Upper lobe of right lung (tissue), 1 donor: Measurements from ENCODE around the gene FLYWCH1. TPM values are rescaled to one million over a fixed set of nuclear protein-coding genes. Genes with fewer than 3 reads are reported as not detected.

Experiments used
- ATAC-seq: fragments of 200-7000 bp; cut with Tn5 transposase; one replicate; pipeline ENCODE4 v1.9.1; 2020; ENCODE audit warnings: mild to moderate bottlenecking, moderate library complexity
- DNase-seq: peaks from one replicate; pipeline ENCODE4 v3.0.0-alpha.2; 2020
- H3K27ac ChIP-seq: fragments of 200-600 bp; one replicate; pipeline ENCODE4 v1.8.0; 2022
- H3K27me3 ChIP-seq: fragments of 200-600 bp; one replicate; pipeline ENCODE4 v1.8.0; 2022; ENCODE audit warnings: mild to moderate bottlenecking
- H3K36me3 ChIP-seq: fragments of 200-600 bp; one replicate; pipeline ENCODE4 v1.8.0; 2022
- H3K4me1 ChIP-seq: fragments of 200-600 bp; one replicate; pipeline ENCODE4 v1.8.0; 2022
- H3K4me3 ChIP-seq: fragments of 200-600 bp; one replicate; pipeline ENCODE4 v1.8.0; 2022; ENCODE audit warnings: mild to moderate bottlenecking
- H3K9me3 ChIP-seq: fragments of 200-600 bp; one replicate; pipeline ENCODE4 v1.8.0; 2022
- CTCF ChIP-seq: fragments of 200-600 bp; IDR thresholded peaks from one replicate; pipeline ENCODE4 v1.8.0; 2022; ENCODE audit warnings: antibody characterized with exemption
- intact Hi-C: fragments of 100-400 bp; cut with DNase I; formaldehyde crosslinking; loops from one replicate; pipeline ENCODE4 v1.11.0; 2022
- long read RNA-seq: library from polyadenylated mRNA; unstranded; transcript quantifications from one replicate; pipeline ENCODE4 v2.0.0, GENCODE V29; 2021
- total RNA-seq: library from RNA; stranded (reverse); fragmentation: NEBNext Ultra II Directional; extraction: Animal tissue kit (Norgen Biotek cat#: 25700); gene quantifications from one replicate; pipeline ENCODE4 v1.2.1, GENCODE V29; 2021
- donor health status: DM: no; HTN: yes; CAD: no; lungs with severe emphysema.

The FLYWCH1 gene
- 41.3 TPM for total RNA-seq
- long read RNA-seq, full-length matches to known transcripts = 89 of 139 reads
- long read RNA-seq, partial matches to known transcripts = 28 of 139 reads
- long read RNA-seq, other reads (novel, unspliced or antisense) = 22 of 139 reads

DNA sequence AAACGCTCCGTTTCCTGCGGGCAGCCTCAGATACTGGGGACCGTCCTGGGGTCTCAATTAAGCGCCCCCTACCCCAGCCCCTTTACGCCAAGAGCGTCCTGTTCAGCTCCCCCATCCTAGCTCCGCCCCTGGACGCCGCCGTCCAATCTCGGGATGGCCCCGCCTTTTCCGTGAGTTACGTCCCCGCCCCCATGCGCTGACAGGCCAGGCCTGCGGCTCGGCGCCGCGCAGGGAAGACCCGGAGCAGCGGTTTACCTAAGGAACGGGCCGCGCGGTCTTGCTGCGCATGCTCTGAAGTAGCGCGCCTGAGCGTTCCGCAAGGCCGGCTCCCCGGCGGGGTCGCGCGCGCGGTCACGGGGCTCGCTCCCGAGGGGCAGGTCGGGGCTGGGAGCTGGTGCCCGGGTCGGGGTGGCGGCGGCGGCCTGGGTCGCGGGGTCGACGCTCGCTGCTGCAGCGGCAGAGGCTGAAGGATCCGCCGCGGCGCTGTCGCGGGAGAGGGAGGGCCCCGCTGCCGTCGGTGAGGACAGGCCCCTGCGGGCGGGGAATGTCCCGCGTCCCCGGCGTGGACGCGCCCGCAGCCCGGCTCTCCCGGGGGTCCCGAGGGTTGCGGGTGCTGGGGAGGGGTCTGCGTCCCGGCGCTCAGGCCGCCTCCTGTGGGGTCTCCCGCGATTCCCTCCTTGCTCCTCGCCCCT lies at the start of gene FLYWCH1:
Gene FLYWCH1, plus strand, starts transcription at position 294 of the 692 bp plus-strand sequence. CDS start 17,755 bp downstream, outside the sequence.
- Histone ChIP-seq H3K4me1 (peaks cover 11% of the 10 kb centered on the region), H3K27ac (peak within 1 kb of the TSS; percentile 85), H3K27me3 (no peaks in the 10 kb centered on the region), H3K9me3 (no peaks in the 10 kb centered on the region), H3K4me3 (peak within 1 kb of the TSS; percentile 69), H3K36me3 (peaks cover 22% of the 10 kb centered on the region)
- DNase-seq (peak; percentile 100), ATAC-seq (peak; percentile 99)
- intact Hi-C loops = no loop called here
- no peak for TF ChIP-seq CTCF

GRCh38 chr16:2865651-2866050 lies 46.1 kb upstream of the FLYWCH1 start:
- DNase-seq = no peak
- Histone ChIP-seq H3K36me3 (no peaks in the 10 kb centered on the region), H3K9me3 (no peaks in the 10 kb centered on the region), H3K4me1 (peaks cover 5% of the 10 kb centered on the region), H3K4me3 (no peak overlapping the region), H3K27me3 (no peaks in the 10 kb centered on the region), H3K27ac (no peak overlapping the region)
- intact Hi-C loops = no loop called here
- ATAC-seq = no peak
- TF ChIP-seq CTCF = no peak

DNA sequence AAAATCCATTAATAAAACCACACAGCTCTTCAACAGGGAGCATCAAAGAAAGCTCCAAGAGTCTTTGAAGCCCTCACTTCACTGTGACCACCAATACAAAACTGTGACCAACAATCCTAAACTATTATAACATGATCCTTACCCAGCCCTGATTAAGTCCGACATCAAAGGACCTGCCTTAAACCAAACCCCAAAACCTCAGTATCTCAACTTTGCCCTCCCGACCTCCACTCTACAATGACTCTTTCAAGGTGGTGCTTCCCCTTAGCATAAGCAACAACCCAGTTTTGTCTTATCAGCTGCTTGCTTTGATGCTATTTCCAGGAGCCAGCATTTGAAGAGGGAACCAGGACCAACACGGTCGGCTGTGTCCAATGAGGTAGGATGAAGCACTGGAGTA lies 45.3 kb upstream of the FLYWCH1 start:
- no peak overlapping the region for H3K4me3 ChIP-seq
- no peak for ATAC-seq
- no peaks in the 10 kb centered on the region for H3K27me3 ChIP-seq
- H3K27ac ChIP-seq = no peak overlapping the region
- no peaks in the 10 kb centered on the region for H3K9me3 ChIP-seq
- intact Hi-C loops = no loop called here
- H3K36me3 ChIP-seq = no peaks in the 10 kb centered on the region
- TF ChIP-seq CTCF = no peak
- DNase-seq = no peak
- peaks cover 5% of the 10 kb centered on the region for H3K4me1 ChIP-seq

DNA sequence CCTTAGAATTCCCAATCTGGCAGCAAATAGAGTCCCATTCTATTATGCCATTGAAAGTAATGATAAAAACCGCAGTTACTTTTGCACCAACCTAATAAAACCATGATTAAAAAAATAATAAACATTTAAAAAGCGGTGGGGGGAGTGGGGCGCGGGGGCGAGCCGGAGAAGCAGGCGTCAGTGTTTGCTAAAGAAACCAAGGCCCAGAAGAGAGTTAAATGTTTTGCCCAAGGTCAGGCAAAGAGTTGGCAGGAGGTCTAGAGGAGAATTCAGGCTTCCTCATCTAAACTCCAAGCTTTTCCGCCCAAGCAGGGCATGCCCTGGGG lies 44.1 kb upstream of the FLYWCH1 start:
- Histone ChIP-seq H3K36me3 (no peaks in the 10 kb centered on the region), H3K27me3 (no peaks in the 10 kb centered on the region), H3K9me3 (no peaks in the 10 kb centered on the region), H3K4me1 (peaks cover 5% of the 10 kb centered on the region), H3K27ac (peak overlapping the region; percentile 97), H3K4me3 (peak overlapping the region; percentile 84)
- intact Hi-C loops = no loop called here
- ATAC-seq (no peak), DNase-seq (no peak)
- TF ChIP-seq CTCF = no peak

GRCh38 chr16:2867987-2868789 lies 43.5 kb upstream of the FLYWCH1 start:
- Histone ChIP-seq H3K4me1 (peaks cover 5% of the 10 kb centered on the region), H3K36me3 (no peaks in the 10 kb centered on the region), H3K27ac (peak overlapping the region; percentile 97), H3K27me3 (no peaks in the 10 kb centered on the region), H3K9me3 (no peaks in the 10 kb centered on the region), H3K4me3 (peak overlapping the region; percentile 84)
- peak; percentile 99 for TF ChIP-seq CTCF
- DNase-seq (peak; percentile 97), ATAC-seq (peak; percentile 99)
- intact Hi-C loops = no loop called here
